Transverse colon (tissue), 4 donors: ENCODE measurements around the gene COL8A1.

ENCODE experiments used
- CTCF ChIP-seq, 5 experiments: fragments of 200-600 bp in 3 of 5; fragments of 450-650 bp in 2 of 5; sonication (generic) in 3 of 5; IDR thresholded peaks; 1 replicate in 2 of 5; 2 replicates in 3 of 5; pipeline ENCODE4 v1.5.1; 2016 to 2017; ENCODE audit warnings: antibody characterized with exemption in 5 of 5, inconsistent platforms in 3 of 5, mild to moderate bottlenecking in 2 of 5, moderate library complexity in 1 of 5
- POLR2A ChIP-seq: fragments of 450-650 bp; IDR thresholded peaks from one replicate; pipeline ENCODE4 v1.6.1; 2016; ENCODE audit warnings: antibody characterized with exemption, mild to moderate bottlenecking, moderate library complexity
- POLR2AphosphoS5 ChIP-seq, 3 donors: sonication (generic); formaldehyde crosslinking; IDR thresholded peaks; one replicate each; pipeline ENCODE4 v1.6.1; 2016; ENCODE audit warnings: antibody characterized with exemption in 3 of 3

- TF ChIP-seq CTCF (IDR thresholded peaks at IDR 0.05) = no peak
- no peak for TF ChIP-seq POLR2A
- TF ChIP-seq POLR2AphosphoS5 (IDR thresholded peaks at IDR 0.05) = no peak
These were observed 185.6 kb downstream of the COL8A1 start for GRCh38 chr3:99823723-99824711.
